NCI-H2029 treated with DMSO at 0.1 percent for 48 hours (cell line): ENCODE measurements around the gene DIDO1.
A peak's percentile ranks its signal among the peaks of the same experiment; 100 is the strongest.

Experiments used
- DNase-seq: peaks from one replicate; lab custom pipeline; 2025; lab: John Stamatoyannopoulos, UW

Gene DIDO1

DNA sequence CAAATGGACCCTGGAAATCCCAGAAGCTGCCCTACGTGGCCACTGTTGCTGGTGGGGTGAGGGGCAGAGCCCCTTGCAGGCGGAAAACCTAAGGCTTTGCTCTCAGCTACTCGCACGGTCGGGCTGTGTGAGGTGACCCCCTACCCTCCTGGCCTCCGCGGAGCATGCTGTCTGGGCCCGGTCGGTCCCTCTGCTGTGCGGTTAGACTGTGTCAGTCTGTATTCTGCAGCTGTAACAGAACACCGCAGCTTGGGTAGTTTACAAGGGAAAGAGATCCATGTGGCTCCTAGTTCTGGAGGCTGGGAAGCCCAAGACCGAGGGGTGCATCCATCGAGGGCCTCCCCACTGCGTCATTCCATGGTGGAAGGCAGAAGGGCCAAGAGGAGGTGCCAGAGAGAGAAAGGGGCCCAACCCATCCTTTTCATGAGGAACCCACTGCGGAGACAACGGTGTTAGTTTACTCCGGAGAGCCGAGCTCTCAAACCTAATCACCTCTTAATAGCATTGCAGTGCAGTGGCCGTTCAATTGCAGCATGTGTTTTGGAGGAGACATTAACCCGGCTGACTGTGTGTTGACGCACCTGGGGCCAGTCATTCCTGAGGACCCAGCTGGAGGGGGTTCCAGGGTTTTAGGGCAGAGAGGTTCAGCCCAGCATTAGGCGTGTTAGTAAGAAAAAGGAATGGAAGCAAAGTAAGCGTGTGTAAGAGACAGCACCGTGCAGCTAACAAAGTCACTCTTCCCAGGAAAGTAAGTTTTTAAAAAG is 91.2 kb downstream of the DIDO1 start:
- no peak for DNase-seq

DNA sequence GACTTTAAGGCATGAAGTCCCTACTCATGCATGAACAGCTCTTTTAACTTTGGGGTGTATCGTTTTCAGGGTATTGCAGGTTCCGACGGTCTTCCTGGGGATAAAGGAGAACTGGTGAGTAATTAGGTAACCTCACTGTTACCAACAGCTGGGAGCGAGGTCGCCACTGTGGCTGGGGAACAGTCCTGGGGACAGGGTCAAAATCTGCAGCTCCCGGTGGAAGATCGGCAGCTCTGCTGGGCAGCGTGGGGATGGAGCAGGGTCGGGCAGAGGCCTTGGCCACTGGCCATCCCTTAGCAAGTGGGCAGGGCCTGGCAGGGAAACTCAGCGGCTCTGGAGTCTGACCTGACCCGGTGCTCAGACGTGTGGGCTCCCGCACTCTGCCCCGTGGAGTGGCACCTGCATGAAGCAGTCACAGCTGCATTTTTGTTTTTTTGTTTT is 93.3 kb downstream of the DIDO1 start:
- DNase-seq, result no peak

- peak; percentile 21 for DNase-seq
These were observed 93.9 kb downstream of the DIDO1 start for GRCh38 chr20:62832212-62832922.

- no peak for DNase-seq
These were observed 94.5 kb downstream of the DIDO1 start for GRCh38 chr20:62831854-62832211.

DNA sequence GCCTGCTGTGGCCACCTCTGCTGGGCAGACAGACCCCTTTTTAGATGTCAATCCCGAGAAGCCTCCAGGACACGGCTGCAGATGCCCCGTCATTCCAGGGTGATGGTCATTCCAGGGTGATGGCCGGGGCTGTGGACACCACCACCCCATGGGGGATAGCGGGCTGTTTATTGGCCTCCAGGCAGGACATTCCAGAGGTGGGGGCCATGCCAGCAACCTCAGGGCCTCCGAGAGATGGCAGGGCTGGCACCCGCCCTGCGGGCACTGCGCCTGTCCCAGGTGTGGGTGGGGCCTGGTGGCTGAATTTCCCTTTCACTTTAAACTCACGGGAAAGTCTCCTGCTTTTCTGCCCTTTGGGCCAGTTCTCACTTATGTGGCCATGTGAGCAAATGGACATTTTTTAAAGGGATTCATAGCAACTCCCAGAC is 94.9 kb downstream of the DIDO1 start:
- DNase-seq, result no peak

DNA sequence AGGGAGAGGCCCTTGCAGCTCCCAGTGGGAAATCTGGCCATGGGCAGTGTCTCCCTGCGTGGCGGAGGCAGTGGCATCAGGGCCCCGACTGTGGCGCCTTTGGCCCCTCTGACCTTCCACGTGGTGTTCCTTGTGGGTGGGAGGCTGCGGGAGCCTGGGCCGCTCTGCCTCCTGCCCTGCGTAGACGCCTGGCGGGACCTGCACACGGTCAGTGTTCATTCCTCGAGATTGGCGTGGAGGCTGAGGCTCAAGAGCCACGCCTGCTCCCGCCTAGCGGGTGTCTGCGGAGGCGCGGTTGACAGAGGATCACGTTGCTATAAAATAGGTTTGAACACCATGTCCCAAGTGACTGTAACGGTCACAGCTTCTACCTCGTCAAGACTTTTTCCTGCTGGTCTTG is 95.5 kb downstream of the DIDO1 start:
- DNase-seq, result no peak

GRCh38 chr20:62830251-62830650 is 96.1 kb downstream of the DIDO1 start:
- DNase-seq, result no peak

- no peak for DNase-seq
These were observed 96.8 kb downstream of the DIDO1 start for GRCh38 chr20:62829231-62830230.

GRCh38 chr20:62828511-62829230 is 97.6 kb downstream of the DIDO1 start:
- DNase-seq, result no peak

GRCh38 chr20:62828051-62828450 is 98.3 kb downstream of the DIDO1 start:
- no peak for DNase-seq
